Choroid plexus epithelial cell (primary cell): Measurements from ENCODE around the gene WDR19.
A peak's percentile ranks its signal among the peaks of the same experiment; 100 is the strongest.

Source experiments
- DNase-seq: peaks from one replicate; pipeline ENCODE4 v3.0.0-alpha.2; 2010; ENCODE audit warnings: low read depth
- H3K4me3 ChIP-seq: 2 replicates; pipeline ENCODE4 v1.5.1; 2011; ENCODE audit warnings: low read depth, mild to moderate bottlenecking, control low read depth, low read length, moderate library complexity
- CTCF ChIP-seq: conservative IDR thresholded peaks from 2 replicates; pipeline ENCODE4 v1.5.1; 2011; ENCODE audit warnings: low read depth, mild to moderate bottlenecking, control low read depth, inconsistent platforms, low read length, moderate library complexity

The WDR19 gene

DNA sequence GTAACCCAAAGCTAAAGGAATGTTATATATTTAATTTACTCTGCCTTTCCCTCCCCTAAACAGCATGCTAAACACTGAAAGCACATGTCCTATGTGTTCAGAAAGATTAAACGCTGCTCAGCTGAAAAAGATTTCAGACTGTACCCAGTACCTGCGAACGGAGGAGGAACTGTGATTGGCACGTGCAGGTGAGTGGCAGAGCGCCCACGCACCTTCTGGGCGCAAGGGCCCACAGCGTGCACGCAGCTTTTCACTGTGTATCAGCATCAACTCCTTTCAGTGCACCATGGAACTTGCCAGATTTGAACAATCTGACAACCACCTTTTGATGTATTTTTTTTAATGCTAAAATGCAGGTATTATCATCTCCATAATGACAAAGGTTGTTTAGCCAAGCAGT lies 96.1 kb downstream of the WDR19 start:
- no peak for DNase-seq
- TF ChIP-seq CTCF = no peak
- H3K4me3 ChIP-seq = no peak overlapping the region

DNA sequence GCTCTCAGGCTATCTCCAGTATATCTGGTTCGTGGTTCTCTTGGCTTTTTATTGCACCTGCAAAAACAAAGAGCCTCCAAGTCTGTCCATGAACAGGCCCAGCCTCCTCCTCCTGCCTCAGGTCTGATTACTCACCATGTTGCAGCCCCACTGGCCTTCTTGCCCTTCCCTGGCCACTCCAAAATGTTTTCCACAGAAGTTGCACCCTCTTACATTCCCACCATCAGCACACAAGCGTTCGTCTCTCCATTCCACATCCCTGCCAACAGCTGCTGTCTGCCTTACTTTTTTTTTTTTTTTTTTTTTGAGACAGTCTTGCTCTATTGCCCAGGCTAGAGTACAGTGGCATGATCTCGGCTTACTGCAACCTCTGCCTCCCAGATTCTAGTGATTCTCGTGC lies 97.1 kb downstream of the WDR19 start:
- no peak overlapping the region for H3K4me3 ChIP-seq
- no peak for DNase-seq
- no peak for TF ChIP-seq CTCF

GRCh38 chr4:39280770-39281169 lies 98.4 kb downstream of the WDR19 start:
- no peak for TF ChIP-seq CTCF
- H3K4me3 ChIP-seq = no peak overlapping the region
- no peak for DNase-seq

GRCh38 chr4:39285111-39285795 lies 102.9 kb downstream of the WDR19 start:
- no peak for TF ChIP-seq CTCF
- DNase-seq = peak; percentile 22
- no peak overlapping the region for H3K4me3 ChIP-seq

- peak; percentile 8 for DNase-seq
- no peak for TF ChIP-seq CTCF
Observed at GRCh38 chr4:39285853-39286252, 103.5 kb downstream of the WDR19 start.

GRCh38 chr4:39286263-39286662 lies 103.9 kb downstream of the WDR19 start:
- no peak overlapping the region for H3K4me3 ChIP-seq
- DNase-seq = no peak
- no peak for TF ChIP-seq CTCF

More at GRCh38 chr4:39285853-39286252, 103.5 kb downstream of the WDR19 start:
- H3K4me3 ChIP-seq = no peak overlapping the region

- no peak for TF ChIP-seq CTCF
- DNase-seq = no peak
- no peak overlapping the region for H3K4me3 ChIP-seq
Observed at GRCh38 chr4:39287223-39287622, 104.9 kb downstream of the WDR19 start.
